GM06990 (cell line): ENCODE data around the gene C1orf21.

ENCODE experiments used
- DNase-seq: peaks from one replicate; pipeline ENCODE4 v3.0.0-alpha.2; 2011; ENCODE audit not compliant: insufficient read length; ENCODE audit errors: extremely low read depth
- H3K27me3 ChIP-seq: replicated peaks from 2 replicates; pipeline ENCODE4 v1.6.0; 2011; ENCODE audit warnings: low read length; ENCODE audit not compliant: control insufficient read depth, insufficient read depth
- H3K36me3 ChIP-seq: 2 replicates; pipeline ENCODE4 v1.5.1; 2011; ENCODE audit warnings: low read length; ENCODE audit not compliant: control insufficient read depth, insufficient read depth
- H3K4me3 ChIP-seq: replicated peaks from 2 replicates; pipeline ENCODE4 v1.5.1; 2011; ENCODE audit warnings: low read depth, mild to moderate bottlenecking, control low read depth, low read length
- CTCF ChIP-seq: IDR thresholded peaks from 2 replicates; pipeline ENCODE4 v1.5.1; 2011; ENCODE audit warnings: low read length, control low read depth, mild to moderate bottlenecking, inconsistent platforms; ENCODE audit not compliant: insufficient read depth, poor library complexity, severe bottlenecking

C1orf21 gene

GRCh38 chr1:184506481-184506880 lies 119.7 kb downstream of the C1orf21 start:
- no peaks in the 10 kb centered on the region for H3K27me3 ChIP-seq
- H3K36me3 ChIP-seq: no peaks in the 10 kb centered on the region
- H3K4me3 ChIP-seq: no peak overlapping the region
- DNase-seq: no peak
- no peak for TF ChIP-seq CTCF

GRCh38 chr1:184507165-184507564 lies 120.3 kb downstream of the C1orf21 start:
- H3K4me3 ChIP-seq: no peak overlapping the region
- TF ChIP-seq CTCF: no peak

GRCh38 chr1:184507604-184508280 lies 120.9 kb downstream of the C1orf21 start:
- no peak for TF ChIP-seq CTCF
- Histone ChIP-seq H3K4me3 (no peak overlapping the region), H3K36me3 (no peaks in the 10 kb centered on the region), H3K27me3 (no peaks in the 10 kb centered on the region)
- no peak for DNase-seq

More at GRCh38 chr1:184507165-184507564, 120.3 kb downstream of the C1orf21 start:
- no peak for DNase-seq
- Histone ChIP-seq H3K36me3 (no peaks in the 10 kb centered on the region), H3K27me3 (no peaks in the 10 kb centered on the region)

GRCh38 chr1:184509105-184509504 lies 122.3 kb downstream of the C1orf21 start:
- DNase-seq: no peak
- no peak for TF ChIP-seq CTCF

GRCh38 chr1:184510110-184510509 lies 123.3 kb downstream of the C1orf21 start:
- no peak for TF ChIP-seq CTCF
- Histone ChIP-seq H3K4me3 (no peak overlapping the region), H3K27me3 (no peaks in the 10 kb centered on the region), H3K36me3 (no peaks in the 10 kb centered on the region)
- no peak for DNase-seq

More at GRCh38 chr1:184509105-184509504, 122.3 kb downstream of the C1orf21 start:
- Histone ChIP-seq H3K36me3 (no peaks in the 10 kb centered on the region), H3K4me3 (no peak overlapping the region), H3K27me3 (no peaks in the 10 kb centered on the region)

- TF ChIP-seq CTCF: no peak
- DNase-seq: no peak
- Histone ChIP-seq H3K4me3 (no peak overlapping the region), H3K27me3 (no peaks in the 10 kb centered on the region), H3K36me3 (no peaks in the 10 kb centered on the region)
Observed at GRCh38 chr1:184512724-184513123, 125.9 kb downstream of the C1orf21 start.
